Measurements from ENCODE around the gene SRPK1.

The SRPK1 gene

DNA sequence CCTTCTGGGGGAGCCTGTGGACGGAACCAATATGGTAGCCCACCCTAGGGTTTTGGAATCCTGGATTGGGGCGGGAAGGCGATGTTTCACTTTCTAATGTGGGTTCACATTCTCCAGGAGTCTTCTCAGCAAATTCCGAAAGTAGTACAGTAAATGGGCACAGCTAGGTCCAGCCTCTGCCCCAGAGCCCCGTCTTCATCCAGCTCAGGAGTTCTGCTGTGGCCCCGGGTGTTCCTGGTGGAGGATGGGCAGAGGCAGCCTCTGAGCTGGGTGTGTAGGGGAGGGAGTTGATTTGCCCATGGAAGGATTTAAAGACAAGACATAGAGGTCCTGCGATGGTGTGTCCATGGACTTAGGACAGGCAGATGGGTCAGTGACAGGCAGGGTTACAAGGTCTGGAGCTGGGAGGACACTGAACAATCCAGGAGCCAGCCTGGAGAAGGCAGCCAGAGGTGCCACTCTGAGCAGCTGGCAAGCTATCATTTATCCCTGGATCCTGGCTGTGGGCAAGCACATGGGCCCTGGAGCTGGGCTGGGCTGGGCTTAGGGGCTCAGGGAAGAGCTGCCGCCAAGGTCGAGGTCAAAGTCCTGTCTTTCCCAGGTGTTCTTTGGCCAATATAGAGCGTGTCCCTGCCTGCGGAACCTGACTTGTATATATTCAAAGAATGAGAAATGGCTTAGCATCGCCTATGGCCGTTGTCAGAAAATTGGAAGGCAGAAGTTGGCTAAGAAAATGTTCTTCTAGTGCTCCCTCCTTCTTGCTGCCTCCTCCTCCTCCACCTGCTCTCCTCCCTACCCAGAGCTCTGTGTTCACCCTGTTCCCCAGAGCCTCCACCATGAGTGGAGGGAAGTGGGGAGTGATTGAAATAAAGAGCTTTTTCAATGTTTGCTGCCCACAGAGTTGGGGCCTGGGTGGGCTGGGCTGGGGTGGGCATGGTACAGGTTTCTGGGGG lies 133.4 kb downstream of the SRPK1 start:
- Histone ChIP-seq H3K9me2 (replicated peaks; ENCODE audit: insufficient read depth, low read length) (no peaks in the 10 kb centered on the region), H3K36me3 (replicated peaks; ENCODE audit: insufficient read depth, low read length) (no peaks in the 10 kb centered on the region), H3K79me2 (ENCODE audit: low read length) (no peaks in the 10 kb centered on the region), H3F3A (ENCODE audit: insufficient read depth, low read length) (no peaks in the 10 kb centered on the region), H3K4me1 (ENCODE audit: low read length) (no peaks in the 10 kb centered on the region), H3K9ac (ENCODE audit: low read length) (no peak overlapping the region), H3K27ac (ENCODE audit: low read length) (no peak overlapping the region), H3K4me2 (ENCODE audit: low read depth, low read length) (no peak overlapping the region), H3K27me3 (replicated peaks; ENCODE audit: insufficient read depth, low read length) (peaks cover 12% of the 10 kb centered on the region; the same call in 1 of the 2 replicates), H4K20me1 (ENCODE audit: insufficient read depth, low read length) (no peaks in the 10 kb centered on the region), H3K9me3 (replicated peaks; ENCODE audit: insufficient read depth, low read length) (no peaks in the 10 kb centered on the region), H2AFZ (ENCODE audit: low read length) (no peak overlapping the region), H3K4me3 (ENCODE audit: low read length) (no peak overlapping the region)
- no peak for DNase-seq
- TF ChIP-seq, protein P1, sequence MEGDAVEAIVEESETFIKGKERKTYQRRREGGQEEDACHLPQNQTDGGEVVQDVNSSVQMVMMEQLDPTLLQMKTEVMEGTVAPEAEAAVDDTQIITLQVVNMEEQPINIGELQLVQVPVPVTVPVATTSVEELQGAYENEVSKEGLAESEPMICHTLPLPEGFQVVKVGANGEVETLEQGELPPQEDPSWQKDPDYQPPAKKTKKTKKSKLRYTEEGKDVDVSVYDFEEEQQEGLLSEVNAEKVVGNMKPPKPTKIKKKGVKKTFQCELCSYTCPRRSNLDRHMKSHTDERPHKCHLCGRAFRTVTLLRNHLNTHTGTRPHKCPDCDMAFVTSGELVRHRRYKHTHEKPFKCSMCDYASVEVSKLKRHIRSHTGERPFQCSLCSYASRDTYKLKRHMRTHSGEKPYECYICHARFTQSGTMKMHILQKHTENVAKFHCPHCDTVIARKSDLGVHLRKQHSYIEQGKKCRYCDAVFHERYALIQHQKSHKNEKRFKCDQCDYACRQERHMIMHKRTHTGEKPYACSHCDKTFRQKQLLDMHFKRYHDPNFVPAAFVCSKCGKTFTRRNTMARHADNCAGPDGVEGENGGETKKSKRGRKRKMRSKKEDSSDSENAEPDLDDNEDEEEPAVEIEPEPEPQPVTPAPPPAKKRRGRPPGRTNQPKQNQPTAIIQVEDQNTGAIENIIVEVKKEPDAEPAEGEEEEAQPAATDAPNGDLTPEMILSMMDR (IDR thresholded peaks at IDR 0.05; ENCODE audit: low read length) = no peak
- no peak for TF ChIP-seq EZH2phosphoT487 (IDR thresholded peaks at IDR 0.05; ENCODE audit: low read length)
- TF ChIP-seq EZH2 (optimal IDR thresholded peaks at IDR 0.05; ENCODE audit: low read depth, low read length) = no peak

DNA sequence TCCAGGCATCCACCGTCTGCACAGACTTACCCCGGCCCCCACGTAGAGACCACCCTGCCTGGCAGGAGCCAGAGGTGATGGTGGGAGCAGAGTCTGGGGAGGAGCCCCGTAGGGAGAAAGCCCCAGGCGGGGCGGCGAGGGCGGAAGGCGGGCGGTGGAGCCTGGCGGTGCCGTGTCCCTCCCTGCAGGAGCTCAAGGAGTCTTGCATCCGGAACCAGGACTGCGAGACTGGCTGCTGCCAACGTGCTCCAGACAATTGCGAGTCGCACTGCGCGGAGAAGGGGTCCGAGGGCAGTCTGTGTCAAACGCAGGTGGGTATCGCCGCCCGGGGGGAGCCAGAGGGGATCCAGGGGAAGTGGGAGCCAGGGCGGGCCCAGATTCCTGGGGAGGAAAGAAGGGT lies 134.1 kb downstream of the SRPK1 start:
- no peaks in the 10 kb centered on the region for H3K9me2 ChIP-seq (replicated peaks; ENCODE audit: insufficient read depth, low read length)
- H3F3A ChIP-seq (ENCODE audit: insufficient read depth, low read length) = no peaks in the 10 kb centered on the region
- no peak overlapping the region for H3K9ac ChIP-seq (ENCODE audit: low read length)
- no peak overlapping the region for H3K4me3 ChIP-seq (ENCODE audit: low read length)
- no peaks in the 10 kb centered on the region for H3K9me3 ChIP-seq (replicated peaks; ENCODE audit: insufficient read depth, low read length)
- no peak overlapping the region for H3K4me2 ChIP-seq (ENCODE audit: low read depth, low read length)
- no peak overlapping the region for H2AFZ ChIP-seq (ENCODE audit: low read length)
- H3K36me3 ChIP-seq (replicated peaks; ENCODE audit: insufficient read depth, low read length) = no peaks in the 10 kb centered on the region
- H3K27ac ChIP-seq (ENCODE audit: low read length) = no peak overlapping the region
- peaks cover 12% of the 10 kb centered on the region; the same call in 1 of the 2 replicates for H3K27me3 ChIP-seq (replicated peaks; ENCODE audit: insufficient read depth, low read length)
- H3K4me1 ChIP-seq (ENCODE audit: low read length) = no peaks in the 10 kb centered on the region
- DNase-seq = no peak
- no peaks in the 10 kb centered on the region for H3K79me2 ChIP-seq (ENCODE audit: low read length)
- H4K20me1 ChIP-seq (ENCODE audit: insufficient read depth, low read length) = no peaks in the 10 kb centered on the region
- TF ChIP-seq, protein P1 (IDR thresholded peaks at IDR 0.05; ENCODE audit: low read length) = no peak
- TF ChIP-seq EZH2 (optimal IDR thresholded peaks at IDR 0.05; ENCODE audit: low read depth, low read length) (no peak), EZH2phosphoT487 (IDR thresholded peaks at IDR 0.05; ENCODE audit: low read length) (no peak)

GRCh38 chr6:35786272-35786671 lies 134.6 kb downstream of the SRPK1 start:
- peaks cover 12% of the 10 kb centered on the region; the same call in 1 of the 2 replicates for H3K27me3 ChIP-seq (replicated peaks; ENCODE audit: insufficient read depth, low read length)
- DNase-seq = no peak
- H3K4me3 ChIP-seq (ENCODE audit: low read length) = no peak overlapping the region
- H3K4me1 ChIP-seq (ENCODE audit: low read length) = no peaks in the 10 kb centered on the region
- H3K9me2 ChIP-seq (replicated peaks; ENCODE audit: insufficient read depth, low read length) = no peaks in the 10 kb centered on the region
- no peak overlapping the region for H3K27ac ChIP-seq (ENCODE audit: low read length)
- no peaks in the 10 kb centered on the region for H3K79me2 ChIP-seq (ENCODE audit: low read length)
- H3K9ac ChIP-seq (ENCODE audit: low read length) = no peak overlapping the region
- no peak overlapping the region for H3K4me2 ChIP-seq (ENCODE audit: low read depth, low read length)
- TF ChIP-seq EZH2phosphoT487 (IDR thresholded peaks at IDR 0.05; ENCODE audit: low read length) (no peak), EZH2 (optimal IDR thresholded peaks at IDR 0.05; ENCODE audit: low read depth, low read length) (no peak)
- TF ChIP-seq, protein P1 (IDR thresholded peaks at IDR 0.05; ENCODE audit: low read length) = no peak
- no peak overlapping the region for H2AFZ ChIP-seq (ENCODE audit: low read length)
- H3F3A ChIP-seq (ENCODE audit: insufficient read depth, low read length) = no peaks in the 10 kb centered on the region
- H3K9me3 ChIP-seq (replicated peaks; ENCODE audit: insufficient read depth, low read length) = no peaks in the 10 kb centered on the region
- no peaks in the 10 kb centered on the region for H4K20me1 ChIP-seq (ENCODE audit: insufficient read depth, low read length)
- H3K36me3 ChIP-seq (replicated peaks; ENCODE audit: insufficient read depth, low read length) = no peaks in the 10 kb centered on the region
